Measurements from ENCODE around the gene FARSB. TPM values are rescaled to one million over a fixed set of nuclear protein-coding genes. Genes with fewer than 3 reads are reported as not detected.

FARSB gene
- total RNA-seq, 2 experiments from 2014 or later = 21.6 to 26.0 TPM

DNA sequence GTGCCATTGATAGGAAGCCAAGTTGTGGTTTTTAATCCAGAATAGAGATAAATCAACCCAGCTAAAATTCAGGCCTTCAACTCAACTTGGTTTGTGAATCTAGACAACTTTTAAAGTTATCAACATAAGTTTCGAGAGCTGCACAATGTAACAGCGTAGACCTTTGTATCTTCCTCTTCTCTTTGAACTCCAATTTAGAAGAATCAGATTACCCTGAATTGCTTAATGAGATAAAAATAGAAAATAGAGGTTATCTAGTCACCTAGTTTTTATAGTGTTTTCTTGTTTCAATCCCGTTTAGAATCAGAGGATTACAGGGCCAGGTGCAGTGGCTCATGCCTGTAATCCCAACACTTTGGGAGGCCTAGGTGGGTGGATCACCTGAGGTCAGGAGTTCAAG lies 27.9 kb upstream of the FARSB start:
- Mint-ChIP-seq H3K9me3 (no peaks in the 10 kb centered on the region), H3K27ac (no peak overlapping the region), H3K27me3 (peaks cover 34% of the 10 kb centered on the region), H3K36me3 (ENCODE audit: low read depth) (no peaks in the 10 kb centered on the region), H3K4me3 (no peak overlapping the region), H3K4me1 (no peaks in the 10 kb centered on the region)
- CTCF ChIA-PET = interaction anchor here (1.8 kb wide), 1 partner anchor 13 kb away, joined by 5 read pairs; no protein-coding TSS in a partner anchor
- DNase-seq = no peak
- POLR2A ChIA-PET = no interaction called here

DNA sequence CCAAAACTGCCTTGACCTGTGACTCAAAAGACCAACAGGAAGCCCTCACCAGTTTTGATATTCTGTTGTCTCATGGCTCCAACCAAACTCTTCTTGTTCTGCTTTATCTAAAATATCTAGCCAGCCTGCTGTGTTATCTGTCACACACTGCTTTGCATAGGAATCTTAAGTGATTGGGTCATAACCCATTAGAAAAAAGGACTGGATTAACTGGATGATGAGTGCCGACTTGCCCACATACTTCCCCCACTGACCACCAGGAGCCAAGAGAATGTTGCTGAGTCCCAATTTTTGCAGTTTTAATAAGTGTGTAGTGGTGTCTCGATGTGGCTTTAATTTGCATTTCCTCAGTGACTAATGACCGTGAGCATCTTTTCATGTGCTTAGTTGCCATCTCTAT lies 22.1 kb upstream of the FARSB start:
- Mint-ChIP-seq H3K27me3 (peaks cover 46% of the 10 kb centered on the region), H3K4me1 (no peaks in the 10 kb centered on the region), H3K36me3 (ENCODE audit: low read depth) (no peaks in the 10 kb centered on the region), H3K4me3 (no peak overlapping the region), H3K27ac (no peak overlapping the region), H3K9me3 (no peaks in the 10 kb centered on the region)
- CTCF ChIA-PET = no interaction called here
- no peak for DNase-seq
- POLR2A ChIA-PET = no interaction called here

DNA sequence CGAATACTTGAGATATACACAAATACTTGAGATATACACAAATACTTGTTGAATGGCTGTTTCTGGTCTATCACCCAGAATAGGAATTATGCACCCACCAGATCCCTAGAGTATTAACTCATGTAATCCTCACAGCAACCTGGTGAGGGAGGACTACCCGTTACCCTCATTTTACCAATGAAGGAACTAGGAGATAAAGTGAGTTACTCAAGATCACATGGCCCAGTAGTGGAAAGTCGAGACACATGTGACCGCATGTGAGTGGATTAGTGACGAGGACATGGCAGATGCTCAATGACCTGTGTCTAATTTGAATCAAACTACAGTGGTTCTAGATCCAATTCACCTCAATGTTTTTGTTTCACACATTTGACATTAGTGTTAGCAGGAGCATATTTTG lies 18.0 kb upstream of the FARSB start:
- CTCF ChIA-PET = no interaction called here
- H3K27ac Mint-ChIP-seq = no peak overlapping the region
- POLR2A ChIA-PET = no interaction called here
- H3K4me3 Mint-ChIP-seq = no peak overlapping the region
- peaks cover 54% of the 10 kb centered on the region for H3K27me3 Mint-ChIP-seq
- peaks cover 8% of the 10 kb centered on the region for H3K4me1 Mint-ChIP-seq
- DNase-seq = no peak
- H3K36me3 Mint-ChIP-seq (ENCODE audit: low read depth) = no peaks in the 10 kb centered on the region
- no peaks in the 10 kb centered on the region for H3K9me3 Mint-ChIP-seq

DNA sequence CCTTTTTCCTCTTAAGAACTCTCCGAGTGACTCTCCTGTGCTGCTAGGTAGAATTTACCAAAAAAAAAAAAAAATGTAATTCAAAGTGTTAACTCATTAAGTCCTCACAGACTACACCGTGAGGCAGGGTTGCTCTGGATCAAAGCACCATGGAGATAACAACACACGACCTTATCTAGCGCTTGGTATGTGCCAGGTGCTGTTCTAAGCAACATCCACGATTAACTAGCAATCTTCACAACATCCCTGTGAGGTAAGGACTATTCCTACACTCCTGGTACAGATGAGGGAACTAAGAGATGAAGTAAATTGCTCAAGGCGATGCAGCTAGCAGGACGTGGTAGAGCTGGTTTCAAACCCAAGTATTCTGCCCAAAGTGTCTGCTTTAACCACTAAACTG lies 17.4 kb upstream of the FARSB start:
- CTCF ChIA-PET = interaction anchor here (0.6 kb wide), 1 partner anchor 1187 kb away, joined by 3 read pairs; no protein-coding TSS in a partner anchor
- no peak for DNase-seq
- Mint-ChIP-seq H3K4me3 (no peak overlapping the region), H3K9me3 (no peaks in the 10 kb centered on the region), H3K27ac (no peak overlapping the region), H3K27me3 (peaks cover 58% of the 10 kb centered on the region), H3K4me1 (peaks cover 8% of the 10 kb centered on the region), H3K36me3 (ENCODE audit: low read depth) (no peaks in the 10 kb centered on the region)
- POLR2A ChIA-PET = no interaction called here

DNA sequence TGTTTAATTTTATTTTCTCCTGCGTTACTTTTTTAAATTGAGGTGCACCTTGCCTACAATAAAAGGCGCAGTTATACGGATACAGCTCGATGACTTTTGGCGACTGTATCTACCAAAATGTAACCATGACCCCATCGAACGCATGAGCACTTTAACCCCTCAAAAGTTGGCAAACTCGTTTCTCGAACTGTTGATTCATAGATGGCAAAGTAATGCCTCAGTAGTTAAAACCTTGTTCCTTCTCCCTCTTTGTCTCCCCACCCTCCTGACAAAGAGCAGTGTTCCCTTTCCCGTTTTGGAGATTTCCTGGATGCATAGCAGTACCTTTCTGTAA lies 16.1 kb upstream of the FARSB start:
- Mint-ChIP-seq H3K4me1 (peaks cover 8% of the 10 kb centered on the region), H3K4me3 (peak overlapping the region; percentile 39), H3K27me3 (peaks cover 64% of the 10 kb centered on the region), H3K9me3 (no peaks in the 10 kb centered on the region), H3K36me3 (ENCODE audit: low read depth) (no peaks in the 10 kb centered on the region), H3K27ac (no peak overlapping the region)
- no peak for DNase-seq
- CTCF ChIA-PET = no interaction called here
- POLR2A ChIA-PET = no interaction called here

DNA sequence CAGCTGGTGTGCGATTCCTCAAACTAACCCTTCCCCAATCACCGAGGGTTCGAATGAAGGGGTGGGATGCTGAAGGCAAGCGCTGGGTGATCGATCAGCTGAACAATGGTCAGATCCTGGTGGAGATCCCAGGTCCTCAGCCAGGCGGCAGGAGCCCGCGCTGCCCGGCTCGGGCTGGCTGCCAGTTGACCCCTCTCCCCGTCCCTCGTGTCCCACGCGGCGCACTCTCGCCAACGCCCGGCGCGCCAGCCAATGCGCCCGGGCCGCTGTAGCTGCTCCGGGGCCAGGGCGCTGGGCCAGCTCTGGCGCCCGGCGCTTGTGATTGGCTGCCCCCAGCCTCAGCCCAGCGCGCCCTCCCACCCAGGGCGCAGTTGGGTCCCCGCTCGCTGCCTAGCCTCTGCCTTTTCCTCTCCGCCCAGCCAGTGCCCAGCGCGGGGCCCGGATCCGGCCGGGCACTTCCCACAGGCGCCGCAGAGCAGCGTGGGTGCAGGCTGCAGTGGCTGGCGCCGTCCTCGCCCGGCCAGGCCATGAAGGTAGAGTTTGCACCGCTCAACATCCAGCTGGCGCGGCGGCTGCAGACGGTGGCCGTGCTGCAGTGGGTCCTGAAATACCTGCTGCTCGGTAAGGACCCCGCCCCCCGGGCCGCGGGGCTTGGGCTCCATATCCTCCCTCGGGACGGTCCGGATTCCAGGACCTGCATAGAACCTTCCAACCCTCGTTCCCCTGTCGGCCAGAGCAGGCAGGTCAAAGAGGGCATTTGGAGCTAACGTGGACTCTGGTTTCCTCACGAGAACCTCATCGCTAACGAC lies 15.6 kb upstream of the FARSB start, which contains the start of gene MOGAT1:
TSS of gene MOGAT1 (plus strand) at position 400 of the 809 bp plus-strand sequence. CDS start at position 528, 128 bp downstream.
- POLR2A ChIA-PET = no interaction called here
- CTCF ChIA-PET = interaction anchor here (0.6 to 1.3 kb wide), 3 partner anchors 16 to 315 kb away, joined by 3 read pairs; no protein-coding TSS in a partner anchor
- no peak within 1 kb of the TSS for H3K27ac Mint-ChIP-seq

DNA sequence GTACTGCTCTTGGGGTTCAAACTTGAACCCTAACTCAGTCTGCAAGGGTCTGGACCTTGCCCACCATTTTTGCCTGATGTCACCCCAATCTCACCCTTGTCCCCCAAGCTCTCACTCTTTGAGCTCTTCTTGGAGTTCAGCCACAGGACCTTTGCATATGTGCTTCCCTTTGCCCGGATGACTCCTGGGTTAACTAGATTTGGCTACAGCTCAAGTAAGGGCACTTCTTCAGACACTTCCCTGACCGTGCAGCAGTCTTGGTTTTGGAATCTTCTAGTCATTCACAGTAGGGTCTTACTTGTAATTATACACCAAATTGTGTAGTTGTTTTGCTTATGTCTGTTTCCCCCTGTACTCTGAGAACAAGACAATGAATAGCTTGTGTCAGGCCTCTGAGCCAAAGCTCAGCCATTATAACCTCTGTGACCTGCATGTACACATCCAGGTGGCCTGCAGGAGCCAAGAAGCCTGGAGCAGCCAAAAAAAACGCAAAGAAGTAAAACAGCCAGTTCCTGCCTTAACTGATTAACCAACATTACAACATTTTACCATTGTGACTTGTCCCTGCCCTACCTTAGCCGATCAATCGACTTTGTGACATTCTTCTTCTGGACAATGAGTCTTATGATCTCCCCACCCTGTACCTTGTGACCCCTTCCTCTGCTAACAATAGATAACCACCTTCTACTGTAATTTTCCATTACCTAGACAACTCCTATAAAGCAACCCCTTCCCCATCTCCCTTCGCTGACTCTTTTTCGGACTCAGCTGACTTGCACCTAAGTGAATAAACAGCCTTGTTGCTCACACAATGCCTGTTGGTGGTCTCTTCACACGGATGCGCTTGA lies 14.5 kb upstream of the FARSB start:
- Mint-ChIP-seq H3K9me3 (no peaks in the 10 kb centered on the region), H3K4me3 (no peak overlapping the region), H3K4me1 (peaks cover 8% of the 10 kb centered on the region), H3K27ac (no peak overlapping the region), H3K36me3 (ENCODE audit: low read depth) (no peaks in the 10 kb centered on the region), H3K27me3 (peaks cover 62% of the 10 kb centered on the region)
- ChIA-PET CTCF (interaction anchor here (0.5 to 1.3 kb wide), 3 partner anchors 15 to 124 kb away, joined by 3 read pairs; no protein-coding TSS in a partner anchor), POLR2A (no interaction called here)
- no peak for DNase-seq

More for the DNA sequence above, 15.6 kb upstream of the FARSB start, which contains the start of gene MOGAT1:
- Mint-ChIP-seq H3K4me3 (peak within 1 kb of the TSS; percentile 39), H3K27me3 (peaks cover 64% of the 10 kb centered on the region), H3K36me3 (ENCODE audit: low read depth) (no peaks in the 10 kb centered on the region), H3K4me1 (peaks cover 8% of the 10 kb centered on the region), H3K9me3 (no peaks in the 10 kb centered on the region)
- no peak for DNase-seq

DNA sequence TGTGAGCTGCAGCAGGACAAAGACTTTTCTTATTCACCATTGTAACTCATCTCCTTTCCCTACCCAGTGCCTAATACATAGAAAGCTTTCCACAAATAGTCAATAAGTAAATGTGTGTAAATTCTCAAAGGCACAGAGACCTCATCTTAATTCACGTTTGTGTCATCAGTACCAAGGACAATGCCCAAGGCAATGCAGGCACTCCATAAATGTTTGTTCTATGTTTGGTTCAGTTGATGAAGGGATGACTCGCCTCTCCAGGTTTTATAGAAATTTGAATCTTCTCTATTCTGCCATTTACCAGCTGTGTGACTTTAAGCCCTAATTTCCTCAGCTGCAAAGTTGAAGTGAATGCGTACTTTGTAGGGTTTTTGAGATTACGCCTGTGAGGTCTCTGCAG lies 13.5 kb upstream of the FARSB start:
- H3K27ac Mint-ChIP-seq = no peak overlapping the region
- H3K4me3 Mint-ChIP-seq = no peak overlapping the region
- ChIA-PET POLR2A (no interaction called here), CTCF (interaction anchor here (0.6 to 1.2 kb wide), 2 partner anchors 9 to 335 kb away, joined by 3 read pairs; no protein-coding TSS in a partner anchor)
- peaks cover 56% of the 10 kb centered on the region for H3K27me3 Mint-ChIP-seq
- DNase-seq = no peak
- no peaks in the 10 kb centered on the region for H3K36me3 Mint-ChIP-seq (ENCODE audit: low read depth)
- H3K4me1 Mint-ChIP-seq = peaks cover 8% of the 10 kb centered on the region
- H3K9me3 Mint-ChIP-seq = no peaks in the 10 kb centered on the region

DNA sequence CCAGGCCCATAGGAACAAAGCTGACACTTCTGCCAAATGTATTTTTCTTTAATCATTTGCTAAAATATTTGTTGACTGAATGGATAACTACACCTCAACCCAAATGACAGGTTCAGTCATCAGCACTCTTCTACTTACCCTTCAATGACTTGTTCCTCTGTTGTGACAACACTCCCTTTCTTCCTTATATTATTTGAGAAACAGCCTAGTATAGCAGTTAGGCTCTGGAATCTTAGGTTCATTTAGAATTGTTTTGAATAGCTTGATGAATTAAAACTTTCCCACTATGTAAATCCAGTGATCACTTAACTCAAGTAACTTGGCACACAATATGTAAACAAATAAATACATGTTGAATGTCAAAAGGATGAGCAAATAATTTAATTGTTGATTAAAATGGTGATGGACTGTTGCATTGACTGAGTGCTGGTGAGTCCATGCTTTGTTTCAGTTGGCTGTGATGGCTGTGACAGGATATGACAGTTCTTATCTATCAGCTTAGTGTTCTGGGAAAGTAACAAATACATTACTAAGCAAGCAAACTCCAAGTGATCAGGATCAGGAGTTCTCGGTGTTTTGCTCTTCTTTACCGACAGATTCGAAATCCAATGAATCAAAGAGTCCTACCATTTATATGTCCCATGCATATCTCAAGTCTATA lies 12.7 kb upstream of the FARSB start:
- CTCF ChIA-PET = interaction anchor here (0.6 to 1.2 kb wide), 3 partner anchors 8 to 1130 kb away, joined by 3 read pairs; no protein-coding TSS in a partner anchor
- POLR2A ChIA-PET = no interaction called here
- Mint-ChIP-seq H3K27me3 (peaks cover 52% of the 10 kb centered on the region), H3K9me3 (no peaks in the 10 kb centered on the region), H3K4me1 (peaks cover 8% of the 10 kb centered on the region), H3K36me3 (ENCODE audit: low read depth) (no peaks in the 10 kb centered on the region), H3K4me3 (no peak overlapping the region), H3K27ac (no peak overlapping the region)
- no peak for DNase-seq

DNA sequence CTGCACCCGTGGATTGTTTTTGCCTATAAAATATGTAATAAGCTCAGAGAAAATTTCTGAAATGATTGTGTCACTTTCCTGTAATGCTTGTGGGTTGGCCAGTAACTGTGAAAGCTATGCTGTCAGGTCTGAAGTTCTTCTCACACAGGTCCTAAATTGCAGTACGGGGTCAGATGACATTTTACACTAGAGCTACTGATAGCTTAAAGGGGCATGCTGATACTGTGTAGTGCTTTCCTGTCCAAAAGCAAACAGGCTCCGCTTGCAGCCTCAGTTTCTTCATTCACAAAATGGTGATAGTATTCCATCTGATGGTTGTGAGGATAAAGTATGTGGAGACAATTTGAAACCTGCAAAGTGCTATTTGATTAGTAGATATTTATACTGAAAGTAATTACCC lies 7.6 kb upstream of the FARSB start:
- no peak overlapping the region for H3K4me3 Mint-ChIP-seq
- POLR2A ChIA-PET = no interaction called here

DNA sequence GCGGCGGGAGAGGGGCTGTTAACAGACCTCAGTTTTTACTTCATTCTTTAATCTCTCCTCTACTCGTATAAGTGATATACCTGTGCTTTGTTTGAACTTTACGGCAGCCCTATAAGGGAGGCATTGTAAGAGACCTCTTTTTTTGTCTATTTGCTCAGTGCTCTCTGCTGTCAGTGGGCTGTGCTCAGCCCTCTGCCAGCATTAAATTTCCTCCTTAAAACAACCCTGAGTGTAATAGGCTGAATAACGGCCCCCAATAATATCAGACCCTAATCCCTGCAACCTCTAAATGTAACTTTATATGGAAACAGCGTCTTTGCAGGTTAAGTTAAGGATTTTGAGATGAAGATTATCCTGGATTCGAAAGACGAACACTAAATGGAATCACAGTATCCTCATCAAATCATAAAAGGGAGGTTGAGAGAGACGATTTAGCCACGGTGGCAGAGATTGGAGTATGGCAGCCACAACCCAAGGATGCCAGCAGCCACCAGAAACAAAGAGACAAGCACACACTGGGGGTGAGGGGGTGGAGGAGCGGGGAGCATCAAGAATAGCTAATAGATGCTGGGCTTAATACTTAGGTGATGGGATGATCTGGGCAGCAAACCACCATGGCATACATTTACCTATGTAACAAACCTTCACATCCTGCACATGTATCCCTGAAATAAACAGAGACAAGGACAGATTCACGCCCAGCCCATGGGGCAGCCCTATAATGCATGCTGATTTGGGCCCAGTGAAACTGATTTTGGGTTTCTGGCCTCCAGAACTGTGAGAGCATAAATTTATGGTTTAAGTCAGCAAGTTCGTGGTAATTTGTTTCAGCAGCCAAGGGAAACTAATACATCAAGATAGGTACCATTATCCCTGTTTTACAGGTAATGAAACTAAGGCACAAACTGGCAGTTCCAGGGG lies 894 bp upstream of the FARSB start:
- no peak for DNase-seq
- ChIA-PET POLR2A (no interaction called here), CTCF (interaction anchor here (0.6 to 2.0 kb wide), 2 partner anchors 34 to 141 kb away, joined by 4 to 5 read pairs; no protein-coding TSS in a partner anchor)
- Mint-ChIP-seq H3K4me1 (peaks cover 38% of the 10 kb centered on the region), H3K27ac (peak overlapping the region; percentile 99), H3K4me3 (peak overlapping the region; percentile 97), H3K9me3 (no peaks in the 10 kb centered on the region), H3K36me3 (ENCODE audit: low read depth) (peaks cover 3% of the 10 kb centered on the region), H3K27me3 (no peaks in the 10 kb centered on the region)

More for the DNA sequence above, 7.6 kb upstream of the FARSB start:
- no peaks in the 10 kb centered on the region for H3K9me3 Mint-ChIP-seq
- CTCF ChIA-PET = interaction anchor here (0.7 to 1.5 kb wide), 3 partner anchors 9 to 49 kb away, joined by 3 read pairs; no protein-coding TSS in a partner anchor
- peaks cover 11% of the 10 kb centered on the region for H3K27me3 Mint-ChIP-seq
- H3K27ac Mint-ChIP-seq = no peak overlapping the region
- no peak for DNase-seq
- H3K4me1 Mint-ChIP-seq = no peaks in the 10 kb centered on the region
- H3K36me3 Mint-ChIP-seq (ENCODE audit: low read depth) = no peaks in the 10 kb centered on the region

DNA sequence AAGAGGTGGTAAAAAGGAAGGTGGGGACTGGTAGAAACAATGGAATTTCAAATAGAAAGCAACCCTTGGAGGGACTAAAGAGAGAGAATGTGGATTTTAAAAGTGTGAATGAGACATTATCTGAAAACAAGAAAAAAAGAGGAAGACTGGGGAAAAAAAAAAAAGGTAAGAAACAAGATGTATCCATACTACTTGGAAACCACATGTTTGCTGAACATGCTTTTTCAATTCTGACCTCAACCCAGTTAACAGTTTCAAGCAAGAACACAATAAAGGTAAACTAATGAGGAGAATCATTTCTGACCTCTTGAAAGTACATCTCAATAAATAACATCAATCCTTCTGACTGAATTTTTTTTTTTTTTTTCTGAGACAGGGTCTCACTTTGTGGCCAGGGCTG lies 2.6 kb downstream of the FARSB start:
- H3K4me3 Mint-ChIP-seq = peak overlapping the region; percentile 50
- H3K9me3 Mint-ChIP-seq = no peaks in the 10 kb centered on the region
- ChIA-PET CTCF (interaction anchor here (0.7 to 1.1 kb wide), 2 partner anchors 9 to 186 kb away, joined by 3 read pairs; no protein-coding TSS in a partner anchor), POLR2A (no interaction called here)
- peaks cover 9% of the 10 kb centered on the region for H3K36me3 Mint-ChIP-seq (ENCODE audit: low read depth)
- H3K4me1 Mint-ChIP-seq = peaks cover 48% of the 10 kb centered on the region
- H3K27ac Mint-ChIP-seq = peak overlapping the region; percentile 77
- no peaks in the 10 kb centered on the region for H3K27me3 Mint-ChIP-seq
- no peak for DNase-seq

Data from activated CD4-positive, alpha-beta T cell treated with anti-CD3 and anti-CD28 coated beads, Interleukin-2, amount 10 ng/mL, durations not matched to agents 7 days and 5 days (primary cell).